A673 (cell line): ENCODE data around the gene DDX5. TPM values are rescaled to one million over a fixed set of nuclear protein-coding genes. Genes with fewer than 3 reads are reported as not detected.
"Not testable (repeated sequence)": the region's sequence is repeated elsewhere in the genome, so short reads cannot be mapped to it uniquely, and the experiment has no call there.

Experiments used
- BruUV-seq: library from RNA; stranded (reverse); fragments of 400-500 nt; replicated peaks from 2 replicates; lab custom pipeline; 2021; lab: Mats Ljungman, UMichigan
- CTCF ChIA-PET: fragments of 300-600 bp; sonication (Branson Sonifier 250); formaldehyde crosslinking; loops from one replicate; lab custom pipeline; 2022; ENCODE audit warnings: antibody characterized with exemption; lab: Charles Lee
- POLR2A ChIA-PET: fragments of 300-600 bp; sonication (Branson Sonifier 250); formaldehyde crosslinking; loops from one replicate; lab custom pipeline; 2022; ENCODE audit warnings: antibody characterized with exemption; ENCODE audit not compliant: low non-redundant PET; lab: Charles Lee
- DNase-seq: peaks from one replicate; pipeline ENCODE4 v3.0.0-alpha.2; 2015; ENCODE audit warnings: low spot score
- H3K27ac ChIP-seq: fragments of 200-600 bp; sonication (generic); 2 replicates; pipeline ENCODE4 v1.5.1; 2016; ENCODE audit warnings: mixed run types, low read depth, mild to moderate bottlenecking, mixed read lengths, antibody characterized with exemption, low read length; ENCODE audit not compliant: poor library complexity, severe bottlenecking
- H3K27me3 ChIP-seq: fragments of 200-600 bp; sonication (generic); replicated peaks from 2 replicates; pipeline ENCODE4 v1.6.1; 2017; ENCODE audit warnings: mixed run types, low read depth, mild to moderate bottlenecking, mixed read lengths, antibody characterized with exemption, low read length; ENCODE audit not compliant: insufficient read depth, poor library complexity
- H3K36me3 ChIP-seq: fragments of 200-600 bp; sonication (generic); 2 replicates; pipeline ENCODE4 v1.6.1; 2016; ENCODE audit warnings: mixed run types, mild to moderate bottlenecking, mixed read lengths, antibody characterized with exemption, low read length; ENCODE audit not compliant: insufficient read depth, poor library complexity, severe bottlenecking
- H3K4me1 ChIP-seq: fragments of 200-600 bp; sonication (generic); 2 replicates; pipeline ENCODE4 v1.6.1; 2017; ENCODE audit warnings: mixed run types, mild to moderate bottlenecking, mixed read lengths, antibody characterized with exemption, low read length; ENCODE audit not compliant: insufficient read depth, poor library complexity, severe bottlenecking
- H3K4me3 ChIP-seq: fragments of 200-600 bp; sonication (generic); 2 replicates; pipeline ENCODE4 v1.5.1; 2016; ENCODE audit warnings: low read depth, mixed run types, mild to moderate bottlenecking, mixed read lengths, low read length; ENCODE audit not compliant: poor library complexity, severe bottlenecking
- H3K9me3 ChIP-seq: fragments of 200-600 bp; sonication (generic); 2 replicates; pipeline ENCODE4 v1.6.1; 2016; ENCODE audit warnings: mixed run types, low read depth, mild to moderate bottlenecking, mixed read lengths, antibody characterized with exemption, low read length; ENCODE audit not compliant: poor library complexity, severe bottlenecking
- CTCF ChIP-seq: fragments of 300-800, 200-600 bp; sonication (generic); conservative IDR thresholded peaks from 2 replicates; pipeline ENCODE4 v1.5.1; 2017; ENCODE audit warnings: low read depth, mild to moderate bottlenecking, antibody characterized with exemption, low read length, moderate library complexity, mixed read lengths
- EZH2 ChIP-seq: fragments of 200-600 bp; sonication (generic); IDR thresholded peaks from 2 replicates; pipeline ENCODE4 v1.6.1; 2017; ENCODE audit warnings: borderline replicate concordance, low read depth, mild to moderate bottlenecking, mixed read lengths, antibody characterized with exemption, low read length; ENCODE audit not compliant: poor library complexity, severe bottlenecking
- intact Hi-C: fragments of 100-400 bp; cut with micrococcal nuclease; formaldehyde crosslinking; loops from one replicate; pipeline ENCODE4 v1.10.0; 2022; ENCODE audit not compliant: unreplicated experiment
- total RNA-seq: library from RNA; stranded (reverse); gene quantifications from 2 replicates; pipeline ENCODE4 v1.2.3, GENCODE V29; 2021

The DDX5 gene
- total RNA-seq, 1 experiment from 2014 or later: 911 TPM

DNA sequence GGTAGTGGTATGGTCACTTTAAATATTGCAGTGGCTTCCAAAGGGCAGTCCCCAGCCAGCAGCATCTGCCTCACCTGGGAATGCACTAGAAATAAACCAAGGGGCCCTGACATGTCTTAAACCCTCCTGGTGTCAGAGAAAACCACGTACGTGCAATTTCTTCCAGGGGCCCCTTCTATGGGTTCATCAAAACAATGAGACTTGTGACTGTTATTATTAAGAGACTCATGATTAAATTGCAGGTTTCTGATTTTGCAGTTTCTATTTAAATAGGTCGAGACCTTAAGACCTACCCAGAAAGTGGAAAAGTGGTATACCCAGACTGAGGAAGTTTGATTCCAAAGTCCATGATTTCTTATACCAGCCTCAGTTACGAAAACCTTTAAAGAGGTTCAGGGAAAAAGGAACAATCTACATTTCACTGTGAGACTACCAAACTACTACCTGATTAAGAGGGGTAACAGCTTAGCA is 8.5 kb downstream of the DDX5 start:
- TF ChIP-seq CTCF (no peak), EZH2 (no peak)
- no peaks in the 10 kb centered on the region for H3K9me3 ChIP-seq
- no TSS peak for BruUV-seq
- CTCF ChIA-PET: interaction anchor here (1.5 kb wide), 1 partner anchor 77 kb away, joined by 4 read pairs; no protein-coding TSS in a partner anchor
- H3K4me3 ChIP-seq: peak overlapping the region; percentile 88
- DNase-seq: no peak
- H3K4me1 ChIP-seq: peaks cover 15% of the 10 kb centered on the region
- no peaks in the 10 kb centered on the region for H3K27me3 ChIP-seq
- peaks cover 63% of the 10 kb centered on the region for H3K36me3 ChIP-seq
- POLR2A ChIA-PET: interaction anchor here (0.6 to 1.7 kb wide), 3 partner anchors 8 to 88 kb away, joined by 3 to 10 read pairs (median 8); partner anchors contain the start of gene CEP95
- peak overlapping the region; percentile 84 for H3K27ac ChIP-seq
- intact Hi-C loops: loop anchor here (1.0 to 5.0 kb wide), 2 partner anchors 8 to 75 kb away; no protein-coding TSS in a partner anchor

DNA sequence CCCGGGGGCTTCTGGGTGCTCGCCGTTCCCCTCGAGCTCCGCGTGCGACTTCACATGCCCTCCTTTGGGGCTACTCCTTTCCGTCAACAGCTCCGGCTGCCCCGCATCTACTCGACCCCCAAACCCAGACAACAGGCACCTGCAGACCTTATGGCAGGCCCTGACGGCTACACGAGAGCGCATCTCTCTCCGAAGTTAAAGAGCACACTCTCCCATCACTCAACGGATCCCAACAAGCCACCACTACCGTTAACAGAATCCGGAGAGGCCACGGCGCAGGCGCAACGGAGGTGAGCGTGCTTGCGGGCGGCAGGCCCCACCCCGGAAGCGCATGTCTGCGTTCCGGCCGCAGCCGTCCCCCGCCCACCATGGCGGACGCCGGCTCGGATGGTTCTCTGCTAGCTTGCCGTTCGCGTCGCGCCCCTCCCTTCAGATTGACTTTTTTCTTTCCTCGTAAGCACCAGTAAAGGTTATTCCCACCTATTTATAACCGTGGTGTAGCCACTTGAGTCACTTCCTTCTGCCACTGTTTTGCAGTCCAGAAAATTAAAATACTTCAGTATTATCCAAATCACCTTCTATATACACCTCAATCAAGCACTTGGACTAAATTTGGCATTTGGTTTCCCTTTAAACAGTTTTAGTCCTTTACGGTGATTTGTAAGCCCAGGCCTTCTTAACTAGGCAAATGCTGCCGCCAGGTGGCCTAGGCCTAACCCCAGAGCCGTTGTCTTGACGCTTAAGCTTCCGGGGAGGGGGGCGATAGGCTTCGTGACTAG is 9.1 kb downstream of the DDX5 start, which contains the start of gene POLG2:
POLG2 (minus strand) TSS at position 269 of the 779 bp plus-strand sequence; CDS start at position 183, 86 bp downstream.
- TF ChIP-seq CTCF (peak; percentile 58), EZH2 (no peak)
- H3K4me3 ChIP-seq: peak within 1 kb of the TSS; percentile 88
- peaks cover 63% of the 10 kb centered on the region for H3K36me3 ChIP-seq
- BruUV-seq: no TSS peak
- DNase-seq: peak; percentile 97
- H3K27me3 ChIP-seq: no peaks in the 10 kb centered on the region
- peaks cover 15% of the 10 kb centered on the region for H3K4me1 ChIP-seq
- H3K27ac ChIP-seq: peak within 1 kb of the TSS; percentile 84
- ChIA-PET CTCF (interaction anchor here (0.9 to 1.5 kb wide), 2 partner anchors 77 to 215 kb away, joined by 4 read pairs; no protein-coding TSS in a partner anchor), POLR2A (interaction anchor here (0.6 to 1.7 kb wide), 4 partner anchors 8 to 89 kb away, joined by 3 to 10 read pairs (median 6); partner anchors contain the start of gene CEP95)
- intact Hi-C loops: loop anchor here (1.0 to 5.0 kb wide), 2 partner anchors 8 to 75 kb away; no protein-coding TSS in a partner anchor
- H3K9me3 ChIP-seq: no peaks in the 10 kb centered on the region

DNA sequence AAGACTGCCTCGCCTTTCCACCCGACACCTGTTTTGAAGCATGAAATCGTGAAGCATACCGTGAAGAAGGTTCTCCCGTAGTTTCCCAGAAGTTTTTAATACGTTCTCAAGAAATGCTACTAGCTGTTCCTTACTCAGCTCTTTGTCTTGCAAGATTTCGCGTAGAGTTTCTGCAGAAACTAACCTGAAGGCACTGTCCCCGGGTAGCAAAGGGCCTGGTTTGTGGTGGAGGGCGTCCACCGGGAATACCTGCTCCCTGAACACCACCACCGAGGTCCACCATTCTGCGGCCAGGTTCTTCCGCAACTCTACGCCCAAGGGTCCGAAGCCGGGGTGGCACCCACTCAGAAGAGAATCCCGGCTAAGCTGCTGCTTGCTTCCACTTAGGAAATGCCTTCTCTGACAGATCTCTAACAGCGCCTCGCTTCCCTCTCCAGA is 9.7 kb downstream of the DDX5 start:
- peaks cover 15% of the 10 kb centered on the region for H3K4me1 ChIP-seq
- ChIA-PET POLR2A (interaction anchor here (0.9 to 1.7 kb wide), 2 partner anchors 9 to 26 kb away, joined by 5 to 8 read pairs; no protein-coding TSS in a partner anchor), CTCF (interaction anchor here (0.9 to 1.5 kb wide), 2 partner anchors 76 to 214 kb away, joined by 4 read pairs; no protein-coding TSS in a partner anchor)
- peak overlapping the region; percentile 88 for H3K4me3 ChIP-seq
- TF ChIP-seq CTCF: no peak
- TF ChIP-seq EZH2: no peak
- no peaks in the 10 kb centered on the region for H3K27me3 ChIP-seq
- intact Hi-C loops: loop anchor here (5.0 kb wide), 1 partner anchor 74 kb away; no protein-coding TSS in a partner anchor
- no peaks in the 10 kb centered on the region for H3K9me3 ChIP-seq
- no TSS peak for BruUV-seq
- no peak for DNase-seq
- peaks cover 63% of the 10 kb centered on the region for H3K36me3 ChIP-seq
- H3K27ac ChIP-seq: peak overlapping the region; percentile 84

DNA sequence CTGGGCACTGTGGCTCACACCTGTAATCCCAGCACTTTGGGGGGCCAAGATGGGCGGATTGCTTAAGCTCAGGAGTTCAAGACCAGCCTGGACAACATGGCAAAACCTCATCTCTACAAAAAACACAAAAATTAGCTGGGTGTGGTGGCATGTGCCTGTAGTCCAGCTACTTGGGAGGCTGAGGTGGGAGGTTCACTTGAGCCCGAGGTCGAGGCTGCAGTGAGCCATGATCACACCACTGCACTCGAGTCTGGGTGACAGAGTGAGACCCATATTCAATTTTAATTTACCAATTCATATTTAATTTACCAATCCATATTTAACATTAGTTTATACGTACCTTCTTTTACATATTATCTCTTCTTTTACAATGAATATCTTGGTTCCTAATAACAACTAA is 10.8 kb downstream of the DDX5 start:
- DNase-seq, POLR2A ChIA-PET, H3K27ac ChIP-seq, H3K9me3 ChIP-seq, H3K27me3 ChIP-seq, CTCF ChIA-PET, BruUV-seq: not testable (repeated sequence)
- intact Hi-C loops: loop anchor here (5.0 kb wide), 1 partner anchor 73 kb away; no protein-coding TSS in a partner anchor
- Histone ChIP-seq H3K4me3 (peak overlapping the region; percentile 88), H3K4me1 (peaks cover 15% of the 10 kb centered on the region), H3K36me3 (peaks cover 62% of the 10 kb centered on the region)
